Fibroblast of skin of left biceps (primary cell): Measurements from ENCODE around the gene SUMO3.
A peak's percentile ranks its signal among the peaks of the same experiment; 100 is the strongest.

Experiments used
- DNase-seq, 2 experiments: peaks; one replicate each; pipeline ENCODE4 v3.0.0-alpha.2; 2013; ENCODE audit warnings: low read depth in 2 of 2

Gene SUMO3

GRCh38 chr21:44802396-44803153, 15.3 kb downstream of the SUMO3 start:
- no peak for DNase-seq

GRCh38 chr21:44801468-44802395, 16.1 kb downstream of the SUMO3 start, which contains the start of gene UBE2G2:
TSS of gene UBE2G2 (minus strand) at chr21:44801820. CDS start at chr21:44801748, 72 bp downstream.
- peak in 1 of 2 experiments; percentile 39 for DNase-seq

- no peak for DNase-seq
These were observed 16.8 kb downstream of the SUMO3 start for GRCh38 chr21:44800971-44801467.

GRCh38 chr21:44800103-44800502, 17.8 kb downstream of the SUMO3 start:
- no peak for DNase-seq

- DNase-seq, result no peak
These were observed 18.2 kb downstream of the SUMO3 start for GRCh38 chr21:44799646-44800045.

- no peak for DNase-seq
These were observed 20.1 kb downstream of the SUMO3 start for GRCh38 chr21:44797775-44798174.

- DNase-seq, result no peak
These were observed 22.5 kb downstream of the SUMO3 start for GRCh38 chr21:44795342-44795741.

GRCh38 chr21:44793592-44794374, 24.1 kb downstream of the SUMO3 start:
- no peak for DNase-seq

GRCh38 chr21:44792702-44793591, 24.9 kb downstream of the SUMO3 start:
- peak in 1 of 2 experiments; percentile 9 for DNase-seq

- DNase-seq, result no peak
These were observed 25.9 kb downstream of the SUMO3 start for GRCh38 chr21:44791993-44792392.

GRCh38 chr21:44791246-44791645, 26.6 kb downstream of the SUMO3 start:
- DNase-seq, result no peak

GRCh38 chr21:44790368-44790767, 27.5 kb downstream of the SUMO3 start:
- no peak for DNase-seq

- peak in 1 of 2 experiments; percentile 5 for DNase-seq
These were observed 28.0 kb downstream of the SUMO3 start for GRCh38 chr21:44789880-44790279.

GRCh38 chr21:44785620-44786335, 32.1 kb downstream of the SUMO3 start:
- no peak for DNase-seq

- DNase-seq, result no peak
These were observed 33.1 kb downstream of the SUMO3 start for GRCh38 chr21:44784810-44785209.

GRCh38 chr21:44783020-44783696, 34.7 kb downstream of the SUMO3 start:
- no peak for DNase-seq

GRCh38 chr21:44780767-44781459, 36.9 kb downstream of the SUMO3 start:
- no peak for DNase-seq

- no peak for DNase-seq
These were observed 37.7 kb downstream of the SUMO3 start for GRCh38 chr21:44780137-44780502.
